ENCODE results near the gene GPR101. TPM values are rescaled to one million over a fixed set of nuclear protein-coding genes. Genes with fewer than 3 reads are reported as not detected.

GPR101 gene, protein sequence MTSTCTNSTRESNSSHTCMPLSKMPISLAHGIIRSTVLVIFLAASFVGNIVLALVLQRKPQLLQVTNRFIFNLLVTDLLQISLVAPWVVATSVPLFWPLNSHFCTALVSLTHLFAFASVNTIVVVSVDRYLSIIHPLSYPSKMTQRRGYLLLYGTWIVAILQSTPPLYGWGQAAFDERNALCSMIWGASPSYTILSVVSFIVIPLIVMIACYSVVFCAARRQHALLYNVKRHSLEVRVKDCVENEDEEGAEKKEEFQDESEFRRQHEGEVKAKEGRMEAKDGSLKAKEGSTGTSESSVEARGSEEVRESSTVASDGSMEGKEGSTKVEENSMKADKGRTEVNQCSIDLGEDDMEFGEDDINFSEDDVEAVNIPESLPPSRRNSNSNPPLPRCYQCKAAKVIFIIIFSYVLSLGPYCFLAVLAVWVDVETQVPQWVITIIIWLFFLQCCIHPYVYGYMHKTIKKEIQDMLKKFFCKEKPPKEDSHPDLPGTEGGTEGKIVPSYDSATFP
- not detected in 2 replicates for total RNA-seq
- long read RNA-seq = 0 reads

DNA sequence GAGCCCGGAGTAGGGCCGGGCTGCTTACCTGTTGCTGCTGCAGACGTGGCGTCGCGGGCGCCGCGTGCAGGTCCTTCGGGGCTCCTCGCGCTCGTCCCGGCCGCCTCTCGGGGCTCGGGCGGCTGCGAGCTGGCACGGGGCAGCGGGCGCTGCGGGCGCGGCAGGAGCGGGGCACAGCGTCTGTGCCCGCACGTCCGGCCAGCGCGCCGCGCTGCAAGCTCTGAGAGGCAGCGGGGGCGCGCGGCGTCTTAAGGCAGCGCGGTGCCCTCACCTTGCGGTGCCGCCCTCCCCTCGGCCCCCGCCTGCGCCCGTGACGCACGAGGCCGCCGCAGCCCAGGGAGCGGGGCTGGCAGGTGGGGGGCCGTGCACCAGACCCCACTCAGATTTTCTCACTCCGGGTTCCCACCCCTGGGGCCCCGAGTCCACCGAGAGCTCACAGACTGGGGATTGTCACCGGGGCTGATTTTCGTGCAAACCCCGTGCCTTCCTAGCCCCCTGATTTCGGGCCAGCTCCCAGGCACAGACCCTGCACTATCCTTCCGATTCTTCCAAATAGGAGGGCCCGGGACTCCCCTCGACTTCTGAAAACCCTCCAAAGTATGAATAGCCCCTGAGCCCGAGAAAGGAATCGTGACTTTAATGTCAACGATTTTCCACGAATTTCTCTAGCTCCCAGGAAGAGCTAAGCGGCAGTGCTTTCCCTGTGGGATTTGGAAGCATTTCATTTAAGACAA lies at the start of gene GPR101:
TSS of gene GPR101 (minus strand) at position 222 of the 734 bp plus-strand sequence. CDS start 2,321 bp downstream, outside the sequence.
- H3K27ac Mint-ChIP-seq = no peak within 1 kb of the TSS
- TF ChIP-seq, protein P1, sequence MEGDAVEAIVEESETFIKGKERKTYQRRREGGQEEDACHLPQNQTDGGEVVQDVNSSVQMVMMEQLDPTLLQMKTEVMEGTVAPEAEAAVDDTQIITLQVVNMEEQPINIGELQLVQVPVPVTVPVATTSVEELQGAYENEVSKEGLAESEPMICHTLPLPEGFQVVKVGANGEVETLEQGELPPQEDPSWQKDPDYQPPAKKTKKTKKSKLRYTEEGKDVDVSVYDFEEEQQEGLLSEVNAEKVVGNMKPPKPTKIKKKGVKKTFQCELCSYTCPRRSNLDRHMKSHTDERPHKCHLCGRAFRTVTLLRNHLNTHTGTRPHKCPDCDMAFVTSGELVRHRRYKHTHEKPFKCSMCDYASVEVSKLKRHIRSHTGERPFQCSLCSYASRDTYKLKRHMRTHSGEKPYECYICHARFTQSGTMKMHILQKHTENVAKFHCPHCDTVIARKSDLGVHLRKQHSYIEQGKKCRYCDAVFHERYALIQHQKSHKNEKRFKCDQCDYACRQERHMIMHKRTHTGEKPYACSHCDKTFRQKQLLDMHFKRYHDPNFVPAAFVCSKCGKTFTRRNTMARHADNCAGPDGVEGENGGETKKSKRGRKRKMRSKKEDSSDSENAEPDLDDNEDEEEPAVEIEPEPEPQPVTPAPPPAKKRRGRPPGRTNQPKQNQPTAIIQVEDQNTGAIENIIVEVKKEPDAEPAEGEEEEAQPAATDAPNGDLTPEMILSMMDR (IDR thresholded peaks at IDR 0.05; ENCODE audit: unreplicated experiment) = no peak
- H3K4me1 Mint-ChIP-seq (ENCODE audit: low read depth) = peaks cover 5% of the 10 kb centered on the region
- no peak for DNase-seq (ENCODE audit: low spot score, unreplicated experiment)
- H3K36me3 Mint-ChIP-seq (ENCODE audit: insufficient read depth) = peaks cover 1% of the 10 kb centered on the region
- peaks cover 14% of the 10 kb centered on the region for H3K9me3 Mint-ChIP-seq (ENCODE audit: low read depth)
- H3K27me3 Mint-ChIP-seq = peaks cover 72% of the 10 kb centered on the region
- H3K4me3 Mint-ChIP-seq (ENCODE audit: low read depth) = no peak within 1 kb of the TSS

DNA sequence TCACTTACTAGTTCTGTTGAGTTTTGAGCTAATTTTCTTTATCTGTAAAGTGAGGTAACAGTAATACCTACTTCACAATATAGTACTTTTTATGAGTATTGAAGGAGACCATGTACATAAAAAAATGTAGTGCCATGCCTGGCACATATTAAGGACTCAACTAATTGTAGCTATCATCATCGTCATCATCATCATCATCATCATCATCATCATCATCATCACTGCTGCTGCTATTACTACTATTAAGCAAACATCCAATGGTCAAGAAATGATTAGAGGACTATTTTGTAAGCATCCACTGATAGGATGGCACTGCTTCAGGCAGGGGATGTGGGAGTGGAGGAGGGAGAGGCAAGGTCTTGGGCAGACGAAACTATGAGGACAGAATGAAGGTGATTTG lies 47.4 kb upstream of the GPR101 start:
- Mint-ChIP-seq H3K9me3 (ENCODE audit: low read depth) (peaks cover 30% of the 10 kb centered on the region), H3K27ac (no peak overlapping the region), H3K36me3 (ENCODE audit: insufficient read depth) (no peaks in the 10 kb centered on the region), H3K4me1 (ENCODE audit: low read depth) (no peaks in the 10 kb centered on the region), H3K27me3 (peaks cover 11% of the 10 kb centered on the region), H3K4me3 (ENCODE audit: low read depth) (no peak overlapping the region)
- no peak for DNase-seq (ENCODE audit: low spot score, unreplicated experiment)
- TF ChIP-seq, protein P1 (IDR thresholded peaks at IDR 0.05; ENCODE audit: unreplicated experiment) = no peak

DNA sequence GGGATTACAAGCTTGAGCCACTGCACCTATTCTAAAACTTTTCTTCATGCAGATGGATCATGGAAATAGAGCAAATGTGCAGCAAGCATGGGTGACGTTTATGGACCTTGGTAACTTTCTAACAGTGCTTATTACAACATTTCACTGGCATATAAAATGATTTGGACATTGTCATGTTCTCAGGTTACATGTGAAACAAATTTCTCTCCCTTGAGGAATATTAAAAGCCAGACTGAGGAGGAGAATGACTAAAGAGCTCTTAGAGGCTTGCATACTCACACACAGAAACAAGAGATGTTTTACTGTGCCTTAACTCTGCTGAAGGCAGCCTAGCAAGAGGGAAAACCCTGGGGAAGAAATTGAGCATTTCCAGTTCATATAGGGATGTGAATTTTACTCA lies 38.6 kb upstream of the GPR101 start:
- TF ChIP-seq, protein P1 (IDR thresholded peaks at IDR 0.05; ENCODE audit: unreplicated experiment) = no peak
- H3K9me3 Mint-ChIP-seq (ENCODE audit: low read depth) = peaks cover 9% of the 10 kb centered on the region
- no peak for DNase-seq (ENCODE audit: low spot score, unreplicated experiment)
- no peak overlapping the region for H3K4me3 Mint-ChIP-seq (ENCODE audit: low read depth)
- H3K27ac Mint-ChIP-seq = no peak overlapping the region
- H3K4me1 Mint-ChIP-seq (ENCODE audit: low read depth) = no peaks in the 10 kb centered on the region
- no peaks in the 10 kb centered on the region for H3K27me3 Mint-ChIP-seq
- no peaks in the 10 kb centered on the region for H3K36me3 Mint-ChIP-seq (ENCODE audit: insufficient read depth)

DNA sequence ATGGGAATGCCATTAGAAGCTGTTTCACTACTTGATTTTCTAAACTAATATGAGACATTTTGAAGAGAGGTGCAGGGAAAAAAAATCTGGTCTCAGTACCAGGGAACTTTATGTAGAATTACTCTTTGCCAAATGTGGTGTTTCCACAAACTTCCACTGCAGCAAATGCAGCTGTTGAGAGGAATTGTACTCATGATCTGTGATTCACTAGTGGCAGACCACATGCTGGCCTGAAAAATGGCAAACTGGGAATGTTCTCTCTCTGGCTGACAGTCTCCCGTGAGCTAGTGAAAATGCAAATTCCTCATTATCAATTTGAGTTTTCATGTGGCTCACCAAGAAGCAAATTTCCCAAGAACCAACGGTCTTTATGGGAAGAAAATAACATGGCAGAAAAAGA lies 37.8 kb upstream of the GPR101 start:
- Mint-ChIP-seq H3K4me3 (ENCODE audit: low read depth) (no peak overlapping the region), H3K27ac (no peak overlapping the region)
- TF ChIP-seq, protein P1 (IDR thresholded peaks at IDR 0.05; ENCODE audit: unreplicated experiment) = no peak

DNA sequence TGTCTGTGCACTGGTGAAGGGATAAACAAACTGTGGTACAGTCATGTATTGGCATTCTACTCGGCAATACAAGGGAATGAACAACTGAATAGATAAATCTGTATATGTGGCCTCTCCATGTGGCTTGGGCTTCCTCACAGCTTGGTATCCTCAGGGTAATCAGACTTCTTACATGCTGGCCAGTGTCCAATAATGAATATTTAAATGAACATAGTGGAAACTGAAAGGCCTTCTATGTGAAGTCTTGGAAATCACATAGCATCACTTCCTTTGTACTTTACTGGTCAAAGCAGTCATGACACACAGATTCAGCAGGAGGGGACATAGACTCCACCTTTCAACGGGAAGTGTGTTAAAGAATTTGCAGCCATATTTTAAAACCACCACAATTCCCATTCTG lies 33.4 kb upstream of the GPR101 start:
- Mint-ChIP-seq H3K4me3 (ENCODE audit: low read depth) (no peak overlapping the region), H3K4me1 (ENCODE audit: low read depth) (peaks cover 9% of the 10 kb centered on the region), H3K9me3 (ENCODE audit: low read depth) (peaks cover 8% of the 10 kb centered on the region)

More for the DNA sequence above, 37.8 kb upstream of the GPR101 start:
- H3K27me3 Mint-ChIP-seq = no peaks in the 10 kb centered on the region
- DNase-seq (ENCODE audit: low spot score, unreplicated experiment) = no peak
- H3K9me3 Mint-ChIP-seq (ENCODE audit: low read depth) = peaks cover 9% of the 10 kb centered on the region
- H3K4me1 Mint-ChIP-seq (ENCODE audit: low read depth) = no peaks in the 10 kb centered on the region
- H3K36me3 Mint-ChIP-seq (ENCODE audit: insufficient read depth) = no peaks in the 10 kb centered on the region

More for the DNA sequence above, 33.4 kb upstream of the GPR101 start:
- TF ChIP-seq, protein P1 (IDR thresholded peaks at IDR 0.05; ENCODE audit: unreplicated experiment) = no peak
- Mint-ChIP-seq H3K36me3 (ENCODE audit: insufficient read depth) (no peaks in the 10 kb centered on the region), H3K27me3 (no peaks in the 10 kb centered on the region), H3K27ac (no peak overlapping the region)
- DNase-seq (ENCODE audit: low spot score, unreplicated experiment) = no peak
